ENCODE data around the gene EHBP1. TPM values are rescaled to one million over a fixed set of nuclear protein-coding genes. Genes with fewer than 3 reads are reported as not detected.

Gene EHBP1
- total and polyA plus RNA-seq, 2 donors (not counting 1 experiment from before 2014, with no cell fraction given), result 129 to 191 TPM

DNA sequence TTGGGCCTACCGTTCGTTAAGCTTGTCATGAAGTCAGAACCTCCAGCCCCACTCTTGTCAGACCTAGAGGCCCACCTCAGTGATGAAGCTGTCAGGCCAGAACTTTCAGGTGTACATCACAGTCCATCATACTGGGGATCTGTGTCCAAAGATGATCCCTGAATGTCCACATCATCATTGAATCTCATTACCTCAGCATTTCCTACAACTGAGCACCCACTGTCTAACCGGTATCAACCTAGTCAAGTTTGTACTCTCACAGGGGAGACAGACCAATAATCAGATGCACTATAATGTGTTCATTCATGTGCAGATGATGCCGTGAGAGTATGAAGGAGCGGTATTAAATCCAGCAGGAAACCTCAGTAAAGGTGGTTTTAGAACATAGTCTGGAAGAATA is 36.3 kb upstream of the EHBP1 start:
- Histone ChIP-seq H3K36me3 (ENCODE audit: control insufficient read depth, insufficient read depth, low read length) (no peaks in the 10 kb centered on the region), H3K79me2 (ENCODE audit: control insufficient read depth, insufficient read depth, low read length) (no peaks in the 10 kb centered on the region), H3K4me1 (ENCODE audit: control insufficient read depth, extremely low read depth, insufficient read depth, low read length) (peaks cover 9% of the 10 kb centered on the region), H3K4me2 (ENCODE audit: extremely low read depth, insufficient read depth, low read length) (no peak overlapping the region), H4K20me1 (ENCODE audit: control insufficient read depth, extremely low read depth, insufficient read depth, low read length) (no peaks in the 10 kb centered on the region), H3K27me3 (ENCODE audit: control insufficient read depth, insufficient read depth, low read length) (no peaks in the 10 kb centered on the region), H3K9me3 (ENCODE audit: control insufficient read depth, insufficient read depth, low read depth, low read length) (no peaks in the 10 kb centered on the region), H3K9ac (ENCODE audit: insufficient read depth, low read length) (no peak overlapping the region), H3K4me3 (replicated peaks in 1 of 4; ENCODE audit: control extremely low read depth in 1 of 4, insufficient read depth in 1 of 4, low read depth in 3 of 4, low read length in 4 of 4) (no peak overlapping the region), H3K27ac (ENCODE audit: insufficient read depth, low read length) (no peak overlapping the region), H2AFZ (ENCODE audit: low read length) (no peak overlapping the region)
- DNase-seq (ENCODE audit: low read depth in 2 of 2), result no peak
- TF ChIP-seq EZH2 (IDR thresholded peaks at IDR 0.05; ENCODE audit: low read length, missing control alignments), result no peak
- TF ChIP-seq, protein P1, sequence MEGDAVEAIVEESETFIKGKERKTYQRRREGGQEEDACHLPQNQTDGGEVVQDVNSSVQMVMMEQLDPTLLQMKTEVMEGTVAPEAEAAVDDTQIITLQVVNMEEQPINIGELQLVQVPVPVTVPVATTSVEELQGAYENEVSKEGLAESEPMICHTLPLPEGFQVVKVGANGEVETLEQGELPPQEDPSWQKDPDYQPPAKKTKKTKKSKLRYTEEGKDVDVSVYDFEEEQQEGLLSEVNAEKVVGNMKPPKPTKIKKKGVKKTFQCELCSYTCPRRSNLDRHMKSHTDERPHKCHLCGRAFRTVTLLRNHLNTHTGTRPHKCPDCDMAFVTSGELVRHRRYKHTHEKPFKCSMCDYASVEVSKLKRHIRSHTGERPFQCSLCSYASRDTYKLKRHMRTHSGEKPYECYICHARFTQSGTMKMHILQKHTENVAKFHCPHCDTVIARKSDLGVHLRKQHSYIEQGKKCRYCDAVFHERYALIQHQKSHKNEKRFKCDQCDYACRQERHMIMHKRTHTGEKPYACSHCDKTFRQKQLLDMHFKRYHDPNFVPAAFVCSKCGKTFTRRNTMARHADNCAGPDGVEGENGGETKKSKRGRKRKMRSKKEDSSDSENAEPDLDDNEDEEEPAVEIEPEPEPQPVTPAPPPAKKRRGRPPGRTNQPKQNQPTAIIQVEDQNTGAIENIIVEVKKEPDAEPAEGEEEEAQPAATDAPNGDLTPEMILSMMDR (conservative IDR thresholded peaks at IDR 0.05 in 1 of 2, IDR thresholded peaks at IDR 0.05 in 1 of 2; ENCODE audit: low read depth in 1 of 2, low read length in 2 of 2), result no peak

DNA sequence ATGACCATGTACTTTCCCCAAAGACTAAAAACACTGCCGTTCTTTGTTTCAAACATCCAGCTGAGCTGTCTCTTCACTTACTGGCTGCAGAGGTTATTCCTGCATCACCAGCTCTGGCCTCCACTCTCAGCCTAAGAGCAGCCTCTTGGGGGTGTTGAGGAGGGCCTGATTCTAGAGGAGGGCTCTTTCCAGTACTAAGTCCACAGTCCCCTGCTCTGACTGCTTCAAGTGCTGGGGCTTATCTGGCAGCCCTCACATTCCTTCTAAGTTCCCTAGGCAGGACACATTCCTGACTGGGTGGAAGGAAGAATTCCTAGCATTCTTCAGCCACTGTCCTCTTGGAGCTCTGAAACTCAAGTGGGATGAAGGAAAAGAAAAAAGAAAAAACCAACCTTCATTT is 32.9 kb upstream of the EHBP1 start:
- peak; percentile 6 to 93 for DNase-seq (ENCODE audit: low read depth in 2 of 2)
- H3K27ac ChIP-seq (ENCODE audit: insufficient read depth, low read length), result peak overlapping the region; percentile 3
- H4K20me1 ChIP-seq (ENCODE audit: control insufficient read depth, extremely low read depth, insufficient read depth, low read length), result no peaks in the 10 kb centered on the region
- H3K27me3 ChIP-seq (ENCODE audit: control insufficient read depth, insufficient read depth, low read length), result no peaks in the 10 kb centered on the region
- peaks cover 3% of the 10 kb centered on the region for H3K4me1 ChIP-seq (ENCODE audit: control insufficient read depth, extremely low read depth, insufficient read depth, low read length)
- H3K79me2 ChIP-seq (ENCODE audit: control insufficient read depth, insufficient read depth, low read length), result no peaks in the 10 kb centered on the region
- H3K4me3 ChIP-seq (replicated peaks in 1 of 4; ENCODE audit: control extremely low read depth in 1 of 4, insufficient read depth in 1 of 4, low read depth in 3 of 4, low read length in 4 of 4), result no peak overlapping the region
- H2AFZ ChIP-seq (ENCODE audit: low read length), result peak overlapping the region; percentile 2
- TF ChIP-seq EZH2 (IDR thresholded peaks at IDR 0.05; ENCODE audit: low read length, missing control alignments), result no peak
- TF ChIP-seq, protein P1 (conservative IDR thresholded peaks at IDR 0.05 in 1 of 2, IDR thresholded peaks at IDR 0.05 in 1 of 2; ENCODE audit: low read depth in 1 of 2, low read length in 2 of 2), result no peak
- no peaks in the 10 kb centered on the region for H3K36me3 ChIP-seq (ENCODE audit: control insufficient read depth, insufficient read depth, low read length)
- H3K9me3 ChIP-seq (ENCODE audit: control insufficient read depth, insufficient read depth, low read depth, low read length), result no peaks in the 10 kb centered on the region
- H3K4me2 ChIP-seq (ENCODE audit: extremely low read depth, insufficient read depth, low read length), result no peak overlapping the region
- H3K9ac ChIP-seq (ENCODE audit: insufficient read depth, low read length), result no peak overlapping the region

DNA sequence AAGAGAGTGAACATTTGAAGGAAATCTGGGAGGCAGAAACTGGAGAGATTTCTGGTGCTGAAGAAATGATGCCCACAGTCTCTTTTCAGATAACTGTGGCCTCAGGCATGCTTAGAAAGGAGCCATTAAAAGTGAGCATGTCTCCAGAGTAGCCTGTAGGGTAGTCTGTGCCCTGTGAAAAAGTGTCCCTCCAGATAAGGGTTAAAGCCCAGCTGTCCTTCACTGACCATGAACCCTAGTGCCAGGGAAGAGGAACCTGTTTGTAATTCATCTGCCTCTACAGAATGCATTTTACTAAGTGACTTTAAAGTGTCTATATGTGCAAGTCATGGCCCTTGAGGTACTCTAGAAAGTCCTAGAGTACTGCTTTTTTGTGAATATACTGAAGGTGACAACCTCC is 30.5 kb upstream of the EHBP1 start:
- Histone ChIP-seq H3K4me2 (ENCODE audit: extremely low read depth, insufficient read depth, low read length) (no peak overlapping the region), H4K20me1 (ENCODE audit: control insufficient read depth, extremely low read depth, insufficient read depth, low read length) (no peaks in the 10 kb centered on the region), H3K27ac (ENCODE audit: insufficient read depth, low read length) (no peak overlapping the region), H3K79me2 (ENCODE audit: control insufficient read depth, insufficient read depth, low read length) (no peaks in the 10 kb centered on the region), H3K36me3 (ENCODE audit: control insufficient read depth, insufficient read depth, low read length) (no peaks in the 10 kb centered on the region), H3K27me3 (ENCODE audit: control insufficient read depth, insufficient read depth, low read length) (no peaks in the 10 kb centered on the region), H3K9me3 (ENCODE audit: control insufficient read depth, insufficient read depth, low read depth, low read length) (no peaks in the 10 kb centered on the region), H2AFZ (ENCODE audit: low read length) (no peak overlapping the region), H3K4me3 (replicated peaks in 1 of 4; ENCODE audit: control extremely low read depth in 1 of 4, insufficient read depth in 1 of 4, low read depth in 3 of 4, low read length in 4 of 4) (no peak overlapping the region), H3K9ac (ENCODE audit: insufficient read depth, low read length) (no peak overlapping the region), H3K4me1 (ENCODE audit: control insufficient read depth, extremely low read depth, insufficient read depth, low read length) (peaks cover 3% of the 10 kb centered on the region)
- no peak for DNase-seq (ENCODE audit: low read depth in 2 of 2)
- TF ChIP-seq, protein P1 (conservative IDR thresholded peaks at IDR 0.05 in 1 of 2, IDR thresholded peaks at IDR 0.05 in 1 of 2; ENCODE audit: low read depth in 1 of 2, low read length in 2 of 2), result no peak

All from fibroblast of lung (primary cell).